ENCODE measurements around the gene DHH. TPM values are rescaled to one million over a fixed set of nuclear protein-coding genes. Genes with fewer than 3 reads are reported as not detected.
"Not testable (repeated sequence)": the region's sequence is repeated elsewhere in the genome, so short reads cannot be mapped to it uniquely, and the experiment has no call there.

The DHH gene
- total RNA-seq, 1 donor, result not detected

DNA sequence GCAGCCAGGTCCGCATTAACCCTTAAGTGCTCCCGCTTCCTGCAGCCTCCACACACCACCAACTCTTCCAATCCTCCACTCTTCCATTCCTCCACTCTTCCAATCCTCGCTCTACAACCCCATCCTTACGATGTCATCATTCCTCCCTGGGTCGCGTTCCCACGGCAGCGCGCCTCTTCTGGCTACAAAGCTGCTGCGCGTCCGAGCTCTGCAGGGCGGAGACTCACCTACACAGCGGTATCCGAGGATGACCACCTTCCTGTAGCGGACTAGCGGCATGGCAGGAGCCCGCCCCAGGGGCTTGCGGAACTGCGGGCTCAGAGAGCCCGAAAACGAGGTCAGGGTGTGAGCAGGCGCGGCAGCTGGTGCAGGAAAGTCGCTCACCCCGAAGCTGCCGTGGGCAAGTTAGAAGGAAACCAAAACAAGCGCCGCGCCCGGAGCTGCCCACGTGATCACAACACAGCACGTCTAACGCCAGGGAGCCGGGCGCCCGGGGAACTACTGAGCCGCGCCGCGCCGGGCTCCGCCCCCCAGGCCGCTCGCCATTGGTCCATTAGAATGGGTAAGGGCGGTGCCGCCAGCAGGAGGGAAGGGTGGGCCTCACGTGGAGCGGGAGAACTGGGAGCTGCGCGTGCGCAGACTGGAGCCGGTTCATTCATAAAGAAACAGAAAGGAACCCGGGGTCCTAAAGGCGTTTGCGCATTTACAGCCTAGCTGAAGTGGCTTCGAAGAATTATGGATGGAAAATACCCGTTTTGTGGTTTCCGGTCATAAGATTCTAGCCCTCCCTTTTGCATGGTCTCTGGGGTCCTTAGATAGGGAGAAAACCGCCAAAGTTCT is 24.9 kb downstream of the DHH start, which contains the start of gene RHEBL1:
Gene RHEBL1 (minus strand): TSS at position 473 of the 840 bp plus-strand sequence. CDS start 194 bp downstream, at position 279.
- TF ChIP-seq CTCF (IDR thresholded peaks at IDR 0.05; ENCODE audit: insufficient read depth, low read depth, low read length), result peak; percentile 24
- peak within 1 kb of the TSS; percentile 92 for H3K4me3 ChIP-seq (ENCODE audit: low read depth, low read length)
- peak; percentile 98 for DNase-seq (ENCODE audit: low read depth)

DNA sequence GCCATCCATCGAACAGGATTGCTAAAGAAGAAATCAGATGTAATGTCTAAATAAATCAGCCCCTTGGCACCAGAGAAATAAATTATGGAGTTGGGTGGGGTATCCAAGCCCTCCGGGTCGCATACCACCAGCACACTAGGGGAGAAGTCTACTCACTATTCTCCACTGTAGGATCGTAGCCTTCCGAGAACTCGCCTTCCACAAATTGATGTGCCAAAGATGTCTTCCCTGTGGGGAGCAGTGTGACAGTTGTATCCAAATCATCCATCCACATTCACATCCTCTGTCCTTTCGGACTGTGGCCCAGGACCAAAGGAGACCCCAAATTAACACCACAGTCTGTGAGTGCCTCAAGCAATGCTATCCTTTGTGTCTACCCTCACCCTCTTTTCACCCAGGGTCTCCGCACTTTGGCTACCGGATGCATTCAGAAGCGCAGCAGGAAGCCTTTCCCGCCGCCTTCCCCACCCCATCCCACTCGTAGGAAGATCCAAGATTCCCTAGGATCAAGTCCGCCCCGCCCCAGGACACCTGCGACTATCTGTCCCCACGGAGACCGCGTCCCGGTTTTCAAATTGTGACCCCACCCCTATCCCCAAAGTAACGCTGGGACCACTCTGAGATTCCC is 25.6 kb downstream of the DHH start:
- no peak for DNase-seq (ENCODE audit: low read depth)
- peak overlapping the region; percentile 92 for H3K4me3 ChIP-seq (ENCODE audit: low read depth, low read length)
- TF ChIP-seq CTCF (IDR thresholded peaks at IDR 0.05; ENCODE audit: insufficient read depth, low read depth, low read length), result no peak

DNA sequence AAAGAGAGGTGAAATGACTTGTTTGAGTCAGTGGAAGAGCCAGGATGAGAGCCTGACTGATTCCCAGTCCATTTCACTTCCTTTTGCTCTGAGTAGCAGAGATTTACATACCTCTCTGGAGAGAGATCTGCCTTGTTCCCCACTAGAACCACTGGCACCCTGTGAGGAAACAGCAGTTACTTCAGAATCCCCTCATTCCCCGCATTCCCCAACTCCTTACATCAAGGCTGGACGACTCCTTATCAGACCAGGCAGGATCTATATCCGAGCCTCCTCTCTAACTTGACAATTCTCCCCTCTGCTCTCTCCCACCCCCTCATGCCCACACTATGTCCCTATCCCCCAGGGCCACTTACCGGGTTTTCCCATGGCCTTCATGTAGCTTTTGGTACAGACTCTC is 28.5 kb downstream of the DHH start:
- H3K4me3 ChIP-seq (ENCODE audit: low read depth, low read length), result no peak overlapping the region
- TF ChIP-seq CTCF (IDR thresholded peaks at IDR 0.05; ENCODE audit: insufficient read depth, low read depth, low read length), result no peak
- no peak for DNase-seq (ENCODE audit: low read depth)

DNA sequence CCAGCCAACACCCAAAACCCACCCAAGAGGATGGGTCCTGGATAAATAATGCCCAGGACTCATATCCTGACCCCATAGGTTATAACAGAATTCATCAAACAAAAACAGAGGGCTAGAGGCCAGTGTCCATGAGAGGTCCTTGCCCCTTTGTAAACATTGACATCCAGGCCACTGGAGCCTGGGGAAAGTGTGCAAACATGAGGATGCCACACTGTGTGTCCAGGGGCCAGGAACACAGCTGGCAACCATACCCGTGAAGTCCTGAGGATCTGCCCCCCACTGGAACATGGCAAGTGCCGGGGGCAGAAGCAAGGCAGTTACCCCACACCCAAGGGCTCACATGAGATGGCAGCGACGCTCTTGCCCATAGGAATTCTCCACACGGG is 29.8 kb downstream of the DHH start:
- no peak for TF ChIP-seq CTCF (IDR thresholded peaks at IDR 0.05; ENCODE audit: insufficient read depth, low read depth, low read length)
- no peak for DNase-seq (ENCODE audit: low read depth)
- H3K4me3 ChIP-seq (ENCODE audit: low read depth, low read length), result no peak overlapping the region

GRCh38 chr12:49061916-49062315 is 32.7 kb downstream of the DHH start:
- not testable (repeated sequence) for H3K4me3 ChIP-seq (ENCODE audit: low read depth, low read length); DNase-seq (ENCODE audit: low read depth)

GRCh38 chr12:49061157-49061650 is 33.4 kb downstream of the DHH start:
- TF ChIP-seq CTCF (IDR thresholded peaks at IDR 0.05; ENCODE audit: insufficient read depth, low read depth, low read length), result no peak
- DNase-seq (ENCODE audit: low read depth), result no peak
- H3K4me3 ChIP-seq (ENCODE audit: low read depth, low read length), result peak overlapping the region; percentile 96

Measured in fibroblast of villous mesenchyme (primary cell).